Endothelial cell of umbilical vein (primary cell): ENCODE data around the gene OSGEP. TPM values are rescaled to one million over a fixed set of nuclear protein-coding genes. Genes with fewer than 3 reads are reported as not detected.

Experiments used
- BruUV-seq: library from RNA; stranded (reverse); fragments of 400-500 nt; replicated peaks from 2 replicates; lab custom pipeline; 2021; lab: Mats Ljungman, UMichigan
- CTCF ChIA-PET: fragments of 300-600, 350-600 bp; sonication (Branson Sonifier 250); formaldehyde crosslinking; loops from one replicate; lab custom pipeline; 2021; ENCODE audit warnings: antibody characterized with exemption, inconsistent platforms; lab: Charles Lee
- POLR2A ChIA-PET: fragments of 300-600, 350-600 bp; sonication (Branson Sonifier 250); formaldehyde crosslinking; loops from one replicate; lab custom pipeline; 2021; ENCODE audit warnings: antibody characterized with exemption, inconsistent platforms; lab: Charles Lee
- DNase-seq: peaks from one replicate; pipeline ENCODE4 v3.0.0-alpha.2; 2011; ENCODE audit warnings: low read depth, low spot score
- FAIRE-seq: peaks from 2 replicates; lab custom pipeline; 2011; peaks lifted over from hg19 to GRCh38; lab: Jason Lieb, UNC
- H2AFZ ChIP-seq: 2 replicates; pipeline ENCODE4 v1.6.0; 2012; ENCODE audit warnings: low read depth, low read length, control low read depth, inconsistent platforms
- H3K27ac ChIP-seq: 2 replicates; pipeline ENCODE4 v1.5.1; 2011; ENCODE audit warnings: low read depth, mild to moderate bottlenecking, control low read depth, low read length, moderate library complexity; ENCODE audit not compliant: insufficient read depth
- H3K27me3 ChIP-seq, 2 experiments: 2 replicates each; pipeline versions ENCODE4 v1.6.0 to v1.6.1; 2011; ENCODE audit warnings: low read length in 2 of 2, mixed read lengths in 1 of 2; ENCODE audit not compliant: control insufficient read depth in 2 of 2, insufficient read depth in 2 of 2
- H3K36me3 ChIP-seq, 2 experiments: 2 replicates in 1 of 2; 3 replicates in 1 of 2; pipeline ENCODE4 v1.5.1; 2011; ENCODE audit warnings: low read length in 2 of 2, mild to moderate bottlenecking in 1 of 2, moderate library complexity in 1 of 2; ENCODE audit not compliant: control insufficient read depth in 2 of 2, insufficient read depth in 2 of 2; ENCODE audit errors: extremely low read depth in 1 of 2
- H3K4me1 ChIP-seq: 3 replicates; pipeline ENCODE4 v1.5.1; 2011; ENCODE audit warnings: mild to moderate bottlenecking, low read length; ENCODE audit not compliant: control insufficient read depth, insufficient read depth; ENCODE audit errors: extremely low read depth
- H3K4me2 ChIP-seq: 2 replicates; pipeline ENCODE4 v1.6.1; 2011; ENCODE audit warnings: low read length, control low read depth, mixed read lengths; ENCODE audit not compliant: insufficient read depth
- H3K4me3 ChIP-seq, 3 experiments: fragments of 200-600 bp in 1 of 3; sonication (generic), shearing (Covaris generic) in 1 of 3; replicated peaks in 1 of 3; 2 replicates each; pipeline ENCODE4 v1.5.1; 2011 to 2016; ENCODE audit warnings: control low read depth in 3 of 3, low read length in 3 of 3, mild to moderate bottlenecking in 2 of 3, inconsistent platforms in 1 of 3, low read depth in 1 of 3, moderate library complexity in 1 of 3; ENCODE audit not compliant: insufficient read depth in 1 of 3
- H3K79me2 ChIP-seq: 2 replicates; pipeline ENCODE4 v1.6.0; 2012; ENCODE audit warnings: low read length, inconsistent platforms; ENCODE audit not compliant: control insufficient read depth, insufficient read depth
- H3K9ac ChIP-seq: replicated peaks from 2 replicates; pipeline ENCODE3; 2011; ENCODE audit warnings: low read length, control low read depth; ENCODE audit not compliant: insufficient read depth; ENCODE audit errors: extremely low read depth
- H3K9me1 ChIP-seq: replicated peaks from 3 replicates; pipeline ENCODE4 v1.6.0; 2011; ENCODE audit warnings: mild to moderate bottlenecking, low read length; ENCODE audit not compliant: control insufficient read depth, insufficient read depth; ENCODE audit errors: extremely low read depth
- H3K9me3 ChIP-seq: replicated peaks from 2 replicates; pipeline ENCODE4 v1.5.1; 2012; ENCODE audit warnings: low read length, inconsistent platforms; ENCODE audit not compliant: control insufficient read depth, insufficient read depth
- H4K20me1 ChIP-seq: replicated peaks from 2 replicates; pipeline ENCODE3; 2011; ENCODE audit warnings: mild to moderate bottlenecking, low read length; ENCODE audit not compliant: control insufficient read depth, insufficient read depth; ENCODE audit errors: extremely low read depth
- CTCF ChIP-seq, 2 donors: IDR thresholded peaks; 1 replicate in 1 of 2; 2 replicates in 1 of 2; pipeline ENCODE4 v1.5.1; 2011; ENCODE audit warnings: low read length in 2 of 2, mild to moderate bottlenecking in 2 of 2, moderate library complexity in 2 of 2, control low read depth in 1 of 2, inconsistent platforms in 1 of 2, low read depth in 1 of 2; ENCODE audit not compliant: insufficient read depth in 1 of 2; ENCODE audit errors: extremely low read depth in 1 of 2
- EZH2 ChIP-seq: IDR thresholded peaks from 2 replicates; pipeline ENCODE4 v1.6.1; 2012; ENCODE audit warnings: borderline replicate concordance, low read depth, mild to moderate bottlenecking, moderate library complexity, low read length, inconsistent platforms; ENCODE audit not compliant: severe bottlenecking
- FOS ChIP-seq: IDR thresholded peaks from 2 replicates; pipeline ENCODE4 v1.6.1; 2011; ENCODE audit warnings: mild to moderate bottlenecking, low read length, moderate library complexity, borderline replicate concordance; ENCODE audit not compliant: insufficient read depth
- GATA2 ChIP-seq: IDR thresholded peaks from 2 replicates; pipeline ENCODE4 v1.7.0; 2011; ENCODE audit warnings: low read depth, mild to moderate bottlenecking, moderate library complexity, mixed read lengths, low read length; ENCODE audit not compliant: insufficient read length, insufficient read depth
- JUN ChIP-seq: IDR thresholded peaks from 2 replicates; pipeline ENCODE4 v1.6.1; 2011; ENCODE audit warnings: borderline replicate concordance, low read depth; ENCODE audit not compliant: insufficient read length, insufficient read depth
- MAX ChIP-seq: IDR thresholded peaks from 2 replicates; pipeline ENCODE4 v1.6.1; 2011; ENCODE audit not compliant: insufficient read depth, insufficient read length
- MYC ChIP-seq: IDR thresholded peaks from one replicate; pipeline ENCODE4 v1.6.1; 2011; ENCODE audit warnings: mild to moderate bottlenecking, low read depth, low read length
- POLR2A ChIP-seq: IDR thresholded peaks from 2 replicates; pipeline ENCODE4 v1.6.1; 2012; ENCODE audit warnings: low read depth, mild to moderate bottlenecking, control low read depth, low read length
- POLR2AphosphoS5 ChIP-seq: IDR thresholded peaks from 2 replicates; pipeline ENCODE4 v1.6.1; 2012; ENCODE audit warnings: low read depth, mild to moderate bottlenecking, control low read depth, low read length, moderate library complexity; ENCODE audit not compliant: insufficient read depth
- dilution Hi-C: fragments of 300-500 bp; cut with MboI; formaldehyde crosslinking; loops from one replicate; pipeline ENCODE4 v1.15.0; 2019; ENCODE audit warnings: low sequenced_read_pairs; ENCODE audit not compliant: extremely low pct_ligation_motif_present
- intact Hi-C: fragments of 100-400 bp; cut with micrococcal nuclease; formaldehyde crosslinking; loops from one replicate; pipeline ENCODE4 v1.10.0; 2022
- polyA plus RNA-seq, 4 experiments: library from polyadenylated mRNA; depleted of rRNA in 3 of 4; stranded (reverse) in 3 of 4; unstranded in 1 of 4; fragments of >200 nt; gene quantifications; 2 replicates each; pipeline versions ENCODE4 v1.2.1 to v1.2.3, GENCODE V29; 2011 to 2012; ENCODE audit warnings: missing spikeins in 1 of 4
- total RNA-seq: library from RNA; stranded (reverse); gene quantifications from 2 replicates; pipeline ENCODE4 v1.2.3, GENCODE V29; 2021

The OSGEP gene
- total and polyA plus RNA-seq, 2 donors (not counting 3 experiments of a cell fraction or from before 2014, with no cell fraction given) = 41.8 to 100 TPM

GRCh38 chr14:20476776-20477175, 22.2 kb upstream of the OSGEP start:
- Histone ChIP-seq H3K4me2 (peak overlapping the region; percentile 74), H3K79me2 (peaks cover 35% of the 10 kb centered on the region), H2AFZ (no peak overlapping the region), H3K9me3 (no peaks in the 10 kb centered on the region), H3K27ac (peak overlapping the region; percentile 77), H3K36me3 (peaks cover 27 to 34% of the 10 kb centered on the region in 2 experiments), H3K27me3 (no peaks in the 10 kb centered on the region), H3K4me3 (peak overlapping the region in 1 of 3 experiments; percentile 12), H3K4me1 (peaks cover 32% of the 10 kb centered on the region), H4K20me1 (no peaks in the 10 kb centered on the region), H3K9me1 (no peaks in the 10 kb centered on the region), H3K9ac (peak overlapping the region; percentile 19)
- dilution Hi-C loops = loop anchor here (10.0 kb wide), 1 partner anchor 122 kb away; no protein-coding TSS in a partner anchor
- TSS peak; percentile 78 for BruUV-seq
- TF ChIP-seq MAX (no peak), GATA2 (no peak), MYC (no peak), CTCF (IDR thresholded peaks at IDR 0.05; ENCODE audit: extremely low read depth in 1 of 2, insufficient read depth in 1 of 2, low read depth in 1 of 2, low read length in 2 of 2) (no peak), POLR2AphosphoS5 (no peak), POLR2A (no peak), JUN (no peak), EZH2 (no peak), FOS (no peak)
- DNase-seq = no peak
- ChIA-PET POLR2A (interaction anchor here (0.7 to 1.3 kb wide), 2 partner anchors 21 to 64 kb away, joined by 3 to 4 read pairs; partner anchors contain the start of gene APEX1), CTCF (interaction anchor here (1.3 to 3.2 kb wide), 4 partner anchors 15 to 128 kb away, joined by 3 to 13 read pairs (median 6); partner anchors contain the start of genes APEX1, OSGEP and PIP4P1)
- FAIRE-seq = no peak
- intact Hi-C loops = loop anchor here (1.0 to 2.0 kb wide), 6 partner anchors 7 to 130 kb away; partner anchors contain the start of gene PNP
